ENCODE data around the gene SLC30A9. TPM values are rescaled to one million over a fixed set of nuclear protein-coding genes. Genes with fewer than 3 reads are reported as not detected.

Gene SLC30A9
- total and polyA plus RNA-seq, 2 donors (not counting 3 experiments of a cell fraction or from before 2014, with no cell fraction given) = 24.5 to 40.6 TPM

GRCh38 chr4:42015438-42015837 lies 25.1 kb downstream of the SLC30A9 start:
- POLR2A ChIA-PET = no interaction called here
- intact Hi-C loops (cut with micrococcal nuclease) (no loop called here), dilution Hi-C loops (cut with MboI; ENCODE audit: extremely low pct_ligation_motif_present, low sequenced_read_pairs) (no loop called here)
- H3K4me2 ChIP-seq (ENCODE audit: insufficient read depth, low read length) = no peak overlapping the region
- no peaks in the 10 kb centered on the region for H3K9me1 ChIP-seq (replicated peaks; ENCODE audit: control insufficient read depth, extremely low read depth, insufficient read depth, low read length)
- TF ChIP-seq EZH2 (IDR thresholded peaks at IDR 0.05; ENCODE audit: borderline replicate concordance, low read depth, low read length, severe bottlenecking) (no peak), FOS (IDR thresholded peaks at IDR 0.05; ENCODE audit: borderline replicate concordance, insufficient read depth, low read length) (no peak), JUN (IDR thresholded peaks at IDR 0.05; ENCODE audit: borderline replicate concordance, insufficient read depth, insufficient read length, low read depth) (no peak), GATA2 (IDR thresholded peaks at IDR 0.05; ENCODE audit: insufficient read depth, insufficient read length, low read depth, low read length) (no peak), CTCF (IDR thresholded peaks at IDR 0.05; ENCODE audit: extremely low read depth in 1 of 2, insufficient read depth in 1 of 2, low read depth in 1 of 2, low read length in 2 of 2) (no peak), MAX (IDR thresholded peaks at IDR 0.05; ENCODE audit: insufficient read depth, insufficient read length) (no peak), POLR2AphosphoS5 (IDR thresholded peaks at IDR 0.05; ENCODE audit: insufficient read depth, low read depth, low read length) (no peak), MYC (IDR thresholded peaks at IDR 0.05; ENCODE audit: low read depth, low read length) (no peak), POLR2A (IDR thresholded peaks at IDR 0.05; ENCODE audit: low read depth, low read length) (no peak)
- H4K20me1 ChIP-seq (replicated peaks; ENCODE audit: control insufficient read depth, extremely low read depth, insufficient read depth, low read length) = no peaks in the 10 kb centered on the region
- H3K79me2 ChIP-seq (ENCODE audit: control insufficient read depth, insufficient read depth, low read length) = peaks cover 7% of the 10 kb centered on the region
- H3K27ac ChIP-seq (ENCODE audit: insufficient read depth, low read depth, low read length) = no peak overlapping the region
- FAIRE-seq (no peak), DNase-seq (ENCODE audit: low read depth, low spot score) (no peak)
- H3K4me1 ChIP-seq (ENCODE audit: control insufficient read depth, extremely low read depth, insufficient read depth, low read length) = no peaks in the 10 kb centered on the region
- H3K9me3 ChIP-seq (replicated peaks; ENCODE audit: control insufficient read depth, insufficient read depth, low read length) = no peaks in the 10 kb centered on the region
- CTCF ChIA-PET = no interaction called here
- no peaks in the 10 kb centered on the region for H3K27me3 ChIP-seq (ENCODE audit: control insufficient read depth in 2 of 2, insufficient read depth in 2 of 2, low read length in 2 of 2)
- H3K4me3 ChIP-seq (replicated peaks in 1 of 3; ENCODE audit: insufficient read depth in 1 of 3, low read depth in 1 of 3, low read length in 3 of 3) = no peak overlapping the region
- no peak overlapping the region for H3K9ac ChIP-seq (replicated peaks; ENCODE audit: extremely low read depth, insufficient read depth, low read length)
- no TSS peak for BruUV-seq (replicated peaks)
- no peaks in the 10 kb centered on the region for H3K36me3 ChIP-seq (ENCODE audit: control insufficient read depth in 2 of 2, extremely low read depth in 1 of 2, insufficient read depth in 2 of 2, low read length in 2 of 2)
- no peak overlapping the region for H2AFZ ChIP-seq (ENCODE audit: low read depth, low read length)

Data from endothelial cell of umbilical vein (primary cell).